ENCODE measurements around the gene CIB4.
"Not testable (repeated sequence)": the region's sequence is repeated elsewhere in the genome, so short reads cannot be mapped to it uniquely, and the experiment has no call there.

The CIB4 gene

GRCh38 chr2:26668041-26668440 is 26.9 kb upstream of the CIB4 start:
- no peak for DNase-seq (ENCODE audit: low read depth, low spot score)

DNA sequence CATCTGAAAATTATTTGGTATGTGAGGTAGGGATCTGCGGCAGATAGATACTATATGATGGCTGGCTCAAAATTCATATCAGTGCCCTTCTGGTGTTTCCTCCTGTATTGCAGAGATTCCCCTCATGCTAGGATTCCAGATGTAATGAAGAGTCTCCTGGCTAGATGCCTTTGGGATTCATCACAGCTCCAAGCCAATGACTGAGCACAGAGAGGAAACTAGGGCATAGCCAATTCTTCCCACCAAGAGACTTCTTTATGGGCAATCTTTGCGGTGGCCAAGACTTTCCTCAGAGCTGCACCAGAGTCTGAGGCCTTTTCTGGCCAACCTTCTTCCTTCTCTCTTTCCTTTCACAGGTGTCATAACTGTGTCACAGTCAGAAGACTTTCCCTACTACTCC is 25.5 kb upstream of the CIB4 start:
- DNase-seq (ENCODE audit: low read depth, low spot score): no peak

GRCh38 chr2:26665296-26665695 is 24.1 kb upstream of the CIB4 start:
- not testable (repeated sequence) for DNase-seq (ENCODE audit: low read depth, low spot score)

GRCh38 chr2:26660363-26660962 is 19.3 kb upstream of the CIB4 start:
- no peak for DNase-seq (ENCODE audit: low read depth, low spot score)

GRCh38 chr2:26658691-26659346 is 17.7 kb upstream of the CIB4 start:
- DNase-seq (ENCODE audit: low read depth, low spot score): no peak

- no peak for DNase-seq (ENCODE audit: low read depth, low spot score)
Measured at GRCh38 chr2:26657265-26657664, 16.1 kb upstream of the CIB4 start.

DNA sequence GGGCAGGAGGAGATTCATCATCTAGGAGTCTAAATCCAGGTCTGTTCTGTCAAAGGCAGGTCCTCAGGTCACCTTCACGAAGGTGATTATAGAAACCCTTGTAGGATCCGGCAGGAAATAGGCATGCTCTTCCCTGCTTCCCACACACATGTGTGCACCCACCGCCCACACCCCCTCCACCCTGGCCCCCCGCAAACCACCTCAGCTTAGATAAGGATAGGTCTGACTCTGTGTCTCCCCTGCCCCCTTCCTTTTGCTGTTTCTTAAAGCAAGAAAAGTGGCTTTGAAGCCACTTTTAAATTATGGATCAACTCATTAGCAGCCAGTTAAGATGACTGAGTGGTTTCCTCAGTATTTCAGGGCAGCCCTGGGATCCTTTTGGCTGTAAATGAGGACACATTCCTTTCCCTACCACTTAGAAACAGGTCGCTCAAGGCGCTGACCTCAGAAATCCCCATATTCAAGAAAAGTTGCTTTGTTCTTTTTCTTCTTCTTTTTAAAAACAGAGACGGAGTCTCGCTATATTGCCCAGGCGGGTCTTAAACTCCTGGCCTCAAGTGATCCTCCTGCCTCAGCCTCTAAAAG is 14.5 kb upstream of the CIB4 start:
- peak; percentile 62 for DNase-seq (ENCODE audit: low read depth, low spot score)

DNA sequence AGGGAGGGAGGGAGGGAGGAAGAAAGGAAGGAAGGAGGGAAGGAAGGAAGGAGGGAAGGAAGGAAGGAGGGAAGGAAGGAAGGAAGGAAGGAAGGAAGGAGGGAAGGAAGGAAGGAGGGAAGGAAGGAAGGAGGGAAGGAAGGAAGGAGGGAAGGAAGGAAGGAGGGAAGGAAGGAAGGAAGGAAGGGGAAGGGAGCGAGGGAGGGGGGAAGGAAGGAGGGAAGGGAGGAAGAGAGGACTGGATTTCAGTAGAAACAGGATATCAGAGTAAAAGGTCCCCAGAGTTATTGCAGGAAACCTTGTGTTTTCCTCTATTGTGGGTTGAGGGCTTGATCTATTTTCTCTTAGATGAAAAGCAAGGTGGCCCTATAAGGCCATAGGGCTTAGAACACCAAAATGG is 14.0 kb upstream of the CIB4 start:
- not testable (repeated sequence) for DNase-seq (ENCODE audit: low read depth, low spot score)

GRCh38 chr2:26654061-26654340 is 12.8 kb upstream of the CIB4 start:
- DNase-seq (ENCODE audit: low read depth, low spot score): no peak

GRCh38 chr2:26653207-26654060 is 12.3 kb upstream of the CIB4 start:
- DNase-seq (ENCODE audit: low read depth, low spot score): peak; percentile 31

- no peak for DNase-seq (ENCODE audit: low read depth, low spot score)
Measured at GRCh38 chr2:26652361-26653041, 11.3 kb upstream of the CIB4 start.

- DNase-seq (ENCODE audit: low read depth, low spot score): no peak
Measured at GRCh38 chr2:26651799-26652198, 10.6 kb upstream of the CIB4 start.

DNA sequence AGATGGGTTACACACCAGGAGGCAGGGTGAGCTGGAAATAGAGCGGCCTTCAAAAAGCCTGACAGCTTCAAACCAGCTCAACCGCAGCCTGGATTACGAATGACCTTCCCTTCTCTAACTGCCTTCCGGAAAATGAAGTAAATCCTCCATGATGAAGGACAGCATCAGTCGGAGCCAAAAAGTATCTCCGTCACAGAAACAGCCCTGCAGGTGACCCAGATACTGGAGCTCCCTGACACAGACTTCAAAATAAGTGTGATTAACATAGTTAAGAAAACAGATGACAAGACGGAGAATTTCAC is 10.3 kb upstream of the CIB4 start:
- DNase-seq (ENCODE audit: low read depth, low spot score): no peak

DNA sequence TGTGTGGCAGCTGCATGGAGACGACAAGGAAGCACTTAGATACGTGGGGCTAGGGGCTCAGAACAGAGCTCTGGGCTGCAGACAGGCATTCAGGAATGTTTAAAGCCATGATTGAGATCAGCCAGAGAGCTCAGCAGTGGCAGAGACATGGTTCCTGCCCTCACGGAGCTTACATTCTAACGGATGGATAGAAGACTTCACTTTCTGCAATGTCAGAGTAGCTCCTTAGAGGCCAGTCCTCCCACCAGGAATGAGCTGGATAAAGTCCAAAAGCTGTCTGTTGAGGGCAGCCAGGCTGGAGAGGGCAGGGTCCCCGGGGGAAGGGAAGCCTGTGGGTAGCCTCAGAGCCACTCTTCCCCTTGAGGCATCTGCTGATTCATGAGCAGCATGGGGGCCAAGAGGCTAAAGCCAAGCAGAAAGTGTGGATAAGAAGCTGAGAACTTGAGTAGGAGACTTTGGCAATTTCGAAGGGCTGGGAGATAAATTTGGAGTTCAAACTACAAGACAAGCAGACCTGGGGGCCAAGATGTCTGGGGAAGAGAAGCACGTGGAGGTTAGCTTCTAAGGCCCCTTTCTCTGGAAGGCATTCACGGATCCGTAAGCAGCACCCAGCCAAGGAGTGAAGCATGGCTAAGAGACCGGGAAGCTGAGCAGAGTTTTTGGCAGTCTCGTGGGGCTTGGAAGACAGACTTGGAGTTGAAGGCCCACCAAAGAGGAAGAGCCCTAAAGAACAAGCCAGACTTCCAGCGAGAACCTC is 9.7 kb upstream of the CIB4 start:
- no peak for DNase-seq (ENCODE audit: low read depth, low spot score)

DNA sequence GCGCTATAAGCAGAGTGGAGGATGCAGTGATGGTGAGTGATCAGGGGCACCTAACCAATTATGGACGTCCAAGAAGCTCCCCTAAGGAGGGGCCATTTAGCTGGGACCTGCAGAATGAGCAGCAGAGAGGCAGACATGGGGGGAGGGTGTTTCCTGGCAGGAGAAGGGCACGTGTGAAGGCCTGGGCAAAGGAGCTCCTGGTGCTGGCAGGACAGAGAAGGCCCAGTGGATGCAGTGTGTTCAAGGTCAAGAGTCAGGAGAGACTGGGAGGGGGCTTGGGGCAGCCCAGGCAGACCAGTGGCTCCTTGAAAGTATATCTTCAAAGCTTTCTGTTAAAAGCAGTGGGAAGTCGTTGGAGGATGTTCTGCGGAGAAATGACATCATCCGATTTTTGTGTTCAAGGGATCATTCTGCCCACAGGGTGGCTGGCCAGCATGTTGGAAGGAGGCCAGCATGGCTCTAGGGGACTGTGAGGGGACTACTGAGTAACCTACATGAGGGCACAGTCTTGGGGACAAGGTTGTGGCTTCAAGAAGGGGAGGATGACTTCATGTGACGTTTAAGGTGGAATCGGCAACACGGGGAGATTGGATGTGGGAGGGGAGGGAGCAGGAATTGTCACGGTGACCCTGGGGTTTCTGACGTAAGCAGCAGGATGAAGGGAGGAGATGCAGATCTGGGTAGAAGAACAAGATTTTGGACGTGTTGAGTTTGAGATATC is 9.0 kb upstream of the CIB4 start:
- DNase-seq (ENCODE audit: low read depth, low spot score): no peak

DNA sequence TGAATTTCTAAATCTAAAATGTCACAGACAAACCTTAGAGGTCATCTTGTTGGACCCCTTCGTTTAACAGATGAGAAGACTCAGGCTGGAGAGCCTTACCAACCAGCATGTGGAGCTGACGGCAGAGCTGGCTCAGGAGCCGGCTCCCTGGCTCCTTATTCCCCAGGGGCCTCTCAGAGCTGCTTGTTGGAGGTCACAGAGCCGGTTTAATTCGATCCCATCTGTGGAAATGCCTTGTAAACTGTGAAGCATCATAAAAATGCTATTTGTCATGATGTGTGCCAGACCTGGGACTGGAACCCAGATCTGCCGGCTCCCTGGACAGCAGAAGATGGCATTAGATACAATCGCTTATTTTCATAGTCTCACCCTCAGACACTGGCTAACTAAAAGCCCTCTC is 8.2 kb upstream of the CIB4 start:
- no peak for DNase-seq (ENCODE audit: low read depth, low spot score)

GRCh38 chr2:26648516-26648915 is 7.3 kb upstream of the CIB4 start:
- DNase-seq (ENCODE audit: low read depth, low spot score): no peak

DNA sequence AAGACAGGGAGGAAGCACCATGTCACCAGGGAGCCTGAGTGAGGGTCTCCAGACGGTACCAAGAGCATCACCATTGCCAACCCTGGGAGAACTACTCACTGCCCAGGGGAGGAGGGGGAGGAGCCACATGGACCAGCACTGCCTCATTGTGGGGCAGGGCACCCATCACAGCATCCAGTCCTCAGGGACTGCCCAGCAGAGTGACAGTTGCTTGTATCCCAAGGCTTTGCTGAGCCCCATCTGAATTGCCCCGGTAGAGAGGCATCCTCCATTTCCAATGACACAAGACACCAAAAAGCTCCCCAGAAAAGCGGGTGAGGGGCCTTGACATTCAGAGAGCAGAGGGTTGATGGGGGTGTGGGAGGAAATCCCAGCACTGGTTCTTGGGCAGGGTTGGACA is 6.8 kb upstream of the CIB4 start:
- DNase-seq (ENCODE audit: low read depth, low spot score): no peak

GRCh38 chr2:26646986-26647672 is 6.0 kb upstream of the CIB4 start:
- peak; percentile 40 for DNase-seq (ENCODE audit: low read depth, low spot score)

DNA sequence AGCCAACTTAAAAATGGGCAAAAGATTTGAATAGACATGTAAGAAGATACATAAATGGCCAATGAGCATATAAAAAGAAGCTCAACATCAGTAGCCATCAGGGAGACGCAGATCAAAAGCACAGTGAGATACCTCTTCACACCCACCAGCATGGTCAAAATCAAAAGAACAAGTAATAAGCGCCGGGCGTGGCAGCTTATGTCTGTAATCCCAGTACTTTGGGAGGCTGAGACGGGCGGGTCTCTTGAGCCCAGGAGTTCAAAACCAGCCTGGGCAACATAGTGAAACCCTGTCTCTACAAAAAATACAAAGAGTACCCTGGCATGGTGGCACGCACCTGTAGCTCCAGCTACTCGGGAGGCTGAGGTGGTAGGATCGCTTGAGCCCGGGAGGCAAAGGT is 4.6 kb upstream of the CIB4 start:
- no peak for DNase-seq (ENCODE audit: low read depth, low spot score)

All from ELF-1 (cell line).